COLO668 (cell line): ENCODE measurements around the gene PLBD2.

Experiments used
- DNase-seq: peaks from one replicate; lab custom pipeline; 2025; ENCODE audit not compliant: unreplicated experiment; lab: John Stamatoyannopoulos, UW

Gene PLBD2

DNA sequence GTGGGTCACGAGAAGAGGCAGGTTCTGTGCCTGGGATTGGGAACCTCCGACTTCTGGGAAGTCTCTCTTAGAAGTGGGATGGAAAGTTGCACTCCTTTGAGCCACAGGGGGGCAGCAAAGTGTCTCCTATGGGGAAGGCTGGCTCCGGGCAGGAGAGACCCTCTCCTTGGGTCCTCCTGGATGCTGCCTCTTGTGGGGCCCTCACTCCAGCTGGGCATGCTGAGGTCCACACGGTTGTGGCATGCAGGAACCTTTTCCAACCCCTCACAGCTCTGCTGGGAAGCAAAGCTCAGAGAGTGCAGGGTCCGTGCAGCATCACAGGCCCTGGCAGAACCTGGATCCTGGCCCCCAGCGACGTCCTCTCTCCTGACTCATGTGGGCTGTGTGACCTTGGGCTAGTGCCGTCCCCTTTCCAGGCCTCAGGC is 81.2 kb downstream of the PLBD2 start:
- DNase-seq: peak; percentile 49

DNA sequence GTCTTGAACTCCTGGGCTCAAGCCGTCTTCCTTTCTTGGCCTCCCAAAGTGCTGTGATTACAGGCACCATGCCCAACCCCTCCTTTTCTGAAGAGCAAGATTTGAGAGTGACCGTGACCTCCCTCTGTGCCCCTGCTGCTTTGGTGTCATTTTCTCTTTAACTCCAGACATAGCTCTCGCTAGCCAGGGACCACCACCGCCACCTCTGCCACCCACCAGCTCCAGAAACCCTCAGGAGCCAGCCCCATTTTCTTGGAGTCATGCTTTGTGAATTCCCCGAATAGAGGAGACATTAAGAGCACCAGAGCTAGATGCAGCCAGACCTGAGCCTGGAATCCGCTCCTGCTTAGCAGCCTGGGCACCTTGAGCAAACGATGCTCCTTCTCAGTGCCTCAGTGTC is 81.9 kb downstream of the PLBD2 start:
- DNase-seq: no peak
